Esophagus mucosa (tissue), 1 donor: ENCODE results near the gene AKAIN1. TPM values are rescaled to one million over a fixed set of nuclear protein-coding genes. Genes with fewer than 3 reads are reported as not detected.

ENCODE experiments used
- ATAC-seq: fragments of 200-7000 bp; cut with Tn5 transposase; one replicate; pipeline ENCODE4 v1.9.1; 2020
- total RNA-seq: library from RNA; stranded (reverse); gene quantifications from one replicate; pipeline ENCODE4 v1.2.4, GENCODE V29; 2023
- donor health status: DM: yes; HTN: yes; CAD: no.

AKAIN1 gene
- total RNA-seq, result not detected

- ATAC-seq, result peak; percentile 26
Measured at GRCh38 chr18:5197032-5197434, at the start of gene AKAIN1. Gene AKAIN1 (minus strand): TSS chr18:5197257. CDS start chr18:5197053, 204 bp downstream.

DNA sequence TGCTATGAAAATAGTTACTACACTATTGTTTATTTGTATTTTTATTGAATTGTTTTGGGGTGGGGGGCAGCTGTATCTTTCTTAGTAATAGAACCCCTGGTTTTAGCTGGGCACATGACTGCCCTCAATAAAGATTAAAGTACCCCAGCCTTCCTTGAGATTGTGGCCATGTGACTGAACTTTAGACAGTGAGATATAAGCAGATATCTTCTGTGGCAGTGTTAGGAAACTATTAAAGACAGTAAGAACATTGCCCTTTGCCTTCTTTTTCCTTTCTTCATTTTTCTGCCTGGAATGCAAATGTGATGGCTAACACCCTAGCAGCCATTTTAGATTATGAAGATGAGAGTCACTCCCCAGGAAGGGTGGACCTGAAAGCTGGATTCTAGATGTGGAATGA lies 47.9 kb upstream of the AKAIN1 start:
- ATAC-seq, result no peak

DNA sequence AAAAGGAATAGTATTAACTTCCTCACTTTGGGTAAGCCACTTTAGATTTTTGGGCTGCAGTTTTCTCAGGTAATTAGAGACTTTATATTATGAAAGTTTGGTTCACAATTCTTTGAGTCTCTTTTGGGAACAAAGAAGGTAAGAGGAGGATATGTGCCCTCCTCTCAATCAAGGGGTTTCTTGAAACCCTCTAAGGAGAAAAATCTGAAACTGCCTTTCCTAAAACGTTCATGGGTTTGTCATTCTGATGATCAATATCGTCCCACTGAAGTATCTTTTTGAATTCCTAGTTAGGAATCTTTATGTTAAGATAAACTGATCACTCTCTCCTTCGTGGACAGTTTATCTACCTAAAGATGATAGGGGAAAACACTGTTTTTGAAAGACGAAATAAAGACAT lies 42.4 kb upstream of the AKAIN1 start:
- ATAC-seq, result no peak

DNA sequence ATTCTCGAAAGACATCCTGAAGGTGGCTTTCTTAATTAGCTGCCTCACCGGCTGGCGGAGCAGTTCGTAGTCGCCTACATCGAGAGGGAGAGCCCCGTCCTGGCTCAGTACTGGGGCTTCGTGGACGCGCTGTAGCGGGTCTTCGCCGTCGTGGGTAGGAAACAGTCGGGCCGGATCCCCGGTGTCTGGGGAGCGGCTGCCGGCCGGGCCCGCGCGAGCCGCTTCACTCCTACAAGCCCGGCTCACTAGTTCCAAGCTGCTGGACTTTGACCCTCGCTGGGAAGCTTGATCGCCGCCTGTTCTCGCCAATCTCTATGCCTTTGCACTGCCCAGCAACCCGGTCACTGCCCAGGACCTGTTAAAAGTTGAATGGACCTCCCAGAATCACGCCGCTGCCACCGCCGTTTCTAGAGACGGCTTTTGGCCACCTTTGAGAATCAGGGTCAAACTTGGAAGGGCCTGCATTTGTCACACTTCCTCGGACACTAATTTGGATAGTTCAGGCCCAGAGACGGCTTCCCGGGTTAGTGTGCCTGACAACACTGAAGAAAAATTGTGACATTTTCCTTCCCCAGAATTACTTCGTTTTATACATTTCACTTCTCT lies 41.4 kb upstream of the AKAIN1 start:
- ATAC-seq, result peak; percentile 49

- peak; percentile 98 for ATAC-seq
Measured at GRCh38 chr18:5237723-5238370, 40.8 kb upstream of the AKAIN1 start.

DNA sequence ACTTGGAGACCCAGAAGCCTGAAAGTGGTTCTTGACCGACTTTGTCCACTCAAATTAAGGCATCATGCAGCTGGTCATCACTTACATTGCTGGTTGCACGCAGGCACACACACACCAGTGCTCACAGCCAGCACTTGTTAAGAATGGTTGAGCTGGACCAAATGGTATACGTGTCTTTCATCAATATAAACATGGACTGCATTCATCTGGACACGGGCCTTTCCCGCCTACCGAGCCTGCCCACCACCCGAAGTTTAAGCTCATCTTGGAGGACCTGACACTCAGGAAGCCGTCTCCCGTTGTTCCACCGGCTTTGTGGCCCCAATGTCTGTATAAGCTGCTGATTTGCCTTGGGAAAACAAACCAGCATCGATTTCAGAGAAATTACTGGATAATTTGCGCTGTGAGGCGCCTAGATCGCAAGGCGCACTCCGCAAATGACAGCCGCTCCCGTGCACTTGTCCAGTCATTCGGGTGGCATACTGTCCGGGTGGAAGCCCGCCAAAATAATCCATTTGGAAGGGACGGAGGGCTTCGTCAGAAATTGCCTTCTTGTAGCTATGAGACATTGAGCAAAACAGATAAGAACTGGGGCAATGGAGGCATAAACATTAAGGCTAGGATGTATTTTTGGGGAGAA lies 40.1 kb upstream of the AKAIN1 start:
- peak; percentile 30 for ATAC-seq

DNA sequence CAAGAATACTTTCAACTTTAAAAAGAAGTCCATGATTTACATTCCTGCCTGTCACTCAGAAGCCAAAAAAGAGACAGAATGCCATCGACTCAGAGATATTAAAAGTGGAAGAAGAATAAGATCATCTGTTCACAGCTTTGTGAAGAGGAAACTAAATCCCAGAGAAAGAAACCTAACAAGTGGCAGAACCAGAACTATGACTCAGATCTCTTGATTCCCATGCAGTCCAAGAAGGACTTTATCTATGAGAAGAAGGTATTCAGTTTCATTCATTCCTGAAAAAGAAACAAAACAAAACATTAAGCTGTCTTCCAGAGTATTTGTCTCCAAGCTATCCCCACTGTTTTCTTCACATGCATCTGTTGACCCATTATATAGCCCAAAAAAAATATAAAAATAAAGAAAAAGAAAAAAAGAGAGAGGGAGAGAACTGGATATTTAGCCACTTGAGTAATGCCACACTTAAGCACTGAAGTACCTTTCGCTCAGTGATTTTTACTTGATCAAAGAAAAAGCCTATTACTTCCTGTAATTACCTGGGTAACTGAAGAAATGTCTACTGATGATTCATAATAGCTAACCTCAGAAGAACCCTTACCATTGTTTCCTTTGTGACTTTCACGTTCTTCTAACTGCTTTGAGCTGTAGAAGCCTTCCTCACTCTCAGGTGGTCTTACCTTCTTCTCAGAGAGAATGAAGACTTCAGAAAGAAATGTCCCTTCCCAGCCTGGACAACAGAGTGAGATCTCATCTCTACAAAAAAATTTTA lies 17.7 kb upstream of the AKAIN1 start:
- no peak for ATAC-seq

DNA sequence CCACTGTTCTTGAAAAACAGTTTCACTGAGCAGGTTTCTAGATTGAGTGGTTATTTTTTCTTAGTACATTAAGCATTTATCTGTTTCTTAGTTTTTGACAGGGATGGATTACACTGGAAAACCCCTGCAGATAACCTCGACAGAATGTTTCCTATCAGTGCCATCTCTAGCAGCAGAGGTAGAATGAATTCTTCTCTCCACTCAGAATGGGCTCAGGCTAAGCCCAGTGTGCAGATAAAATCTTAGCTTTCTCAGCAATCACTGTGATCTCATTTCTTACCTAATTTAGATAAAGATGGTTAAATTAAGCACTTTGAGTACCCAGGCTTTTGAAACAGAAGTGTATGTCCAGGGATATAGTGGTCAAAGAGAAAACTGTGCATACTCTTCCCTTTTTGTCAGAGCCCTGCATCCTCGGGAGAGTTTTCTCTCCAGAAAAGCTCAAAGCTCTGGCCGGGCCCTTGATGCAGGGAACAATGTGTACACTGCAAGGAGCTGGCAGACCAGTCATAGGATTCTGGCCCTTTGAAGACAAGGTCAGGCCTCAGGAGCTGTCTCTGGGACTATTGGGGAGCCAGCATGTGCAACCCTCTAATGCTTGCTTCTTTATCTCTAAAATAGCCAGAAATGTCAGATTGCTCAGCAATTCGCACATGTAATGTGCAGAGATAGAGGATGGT lies 10.6 kb upstream of the AKAIN1 start:
- ATAC-seq, result no peak

DNA sequence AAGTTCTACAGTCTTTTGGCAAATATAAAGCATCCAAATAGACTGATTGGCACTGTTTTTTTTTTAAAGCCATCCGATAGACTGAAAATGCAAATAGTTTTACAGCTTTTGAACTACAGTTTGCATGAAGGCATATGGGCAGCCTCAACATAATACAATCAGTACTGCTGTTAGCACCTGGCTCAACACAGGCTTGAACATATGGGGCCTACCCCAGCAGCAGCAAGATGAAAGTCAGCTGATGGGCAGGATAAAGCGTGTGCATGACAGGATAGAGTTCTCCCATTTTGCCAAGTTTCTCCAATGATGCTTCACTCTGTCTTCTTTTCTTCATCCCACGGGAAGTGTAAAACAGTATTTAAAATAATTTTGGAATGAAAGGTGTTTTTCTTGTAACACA lies 1.3 kb upstream of the AKAIN1 start:
- ATAC-seq, result no peak

DNA sequence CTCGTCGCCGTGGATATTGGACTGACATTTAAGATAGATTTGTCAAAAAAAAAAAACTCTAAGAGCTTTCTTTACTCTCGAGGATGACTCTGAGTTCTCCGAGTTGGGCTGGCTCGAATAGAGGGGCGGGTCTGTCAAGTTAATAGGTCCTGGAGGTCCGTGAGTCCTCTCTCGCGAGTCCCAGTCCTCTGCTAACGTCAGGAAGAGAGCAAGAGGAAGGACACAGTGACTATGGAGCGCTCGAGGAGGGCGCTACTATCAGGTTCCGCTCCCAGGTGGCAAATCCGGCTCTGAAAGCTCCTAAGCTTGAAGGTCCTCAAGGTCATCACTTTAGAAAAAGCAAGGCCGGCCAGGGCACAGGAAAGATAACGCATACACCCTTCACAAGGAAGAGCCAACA lies 404 bp upstream of the AKAIN1 start:
- no peak for ATAC-seq

DNA sequence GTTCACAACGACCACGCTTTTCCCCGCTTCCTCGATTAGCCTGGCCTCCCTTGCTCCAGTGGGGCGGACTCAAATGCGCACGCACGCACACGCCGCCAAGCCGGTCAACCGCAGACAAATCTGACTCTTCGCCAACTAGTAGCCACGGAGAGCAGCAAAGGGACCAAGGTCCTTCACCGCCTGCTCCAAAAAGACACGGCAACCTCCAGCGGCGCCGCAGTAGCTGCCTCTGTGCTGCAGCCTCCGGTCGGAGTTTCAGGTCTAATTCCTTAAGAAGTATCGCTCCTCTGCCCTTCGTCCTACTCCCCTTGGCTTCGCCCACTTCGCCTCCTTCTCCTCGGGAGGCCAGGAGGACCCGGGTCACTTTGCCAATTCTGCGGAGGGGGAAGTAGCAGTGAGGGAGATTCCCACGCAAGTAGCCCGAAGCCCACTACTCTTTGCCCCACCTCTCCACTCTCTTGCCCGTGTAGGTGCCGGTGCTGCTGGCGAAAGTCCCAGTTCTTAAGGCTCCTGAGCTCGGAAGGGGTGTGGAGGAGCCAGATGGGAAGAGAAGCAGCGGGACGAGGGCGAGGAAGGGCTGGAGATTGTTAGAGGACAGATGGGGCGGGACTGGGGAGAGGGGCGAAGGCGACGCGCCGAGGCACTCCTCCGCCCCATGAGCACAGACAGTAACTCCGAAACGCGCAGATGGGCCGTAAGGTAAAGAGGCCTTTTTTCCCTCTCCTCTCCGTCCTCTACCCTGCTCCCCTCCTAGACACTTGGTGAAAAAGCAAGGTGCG lies 615 bp downstream of the AKAIN1 start:
- no peak for ATAC-seq

DNA sequence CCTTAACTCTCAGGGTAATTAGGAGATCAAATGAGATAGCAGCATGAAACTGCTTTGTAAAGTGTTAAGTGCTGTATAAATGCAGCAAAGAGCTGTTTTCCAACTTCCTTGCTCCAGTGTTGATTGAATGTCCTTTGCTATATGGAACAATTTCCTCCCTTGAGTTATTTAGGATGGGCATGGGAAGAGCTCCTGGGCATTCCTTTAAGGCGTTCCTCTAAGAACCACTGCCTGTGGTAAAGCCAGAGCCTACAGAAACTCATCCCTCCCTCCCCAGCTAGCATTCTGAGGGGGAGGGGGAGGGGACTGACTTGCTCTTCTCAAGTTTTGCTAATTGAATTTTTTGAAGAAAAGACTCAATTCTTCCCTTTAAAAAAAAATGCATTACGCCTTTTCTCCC lies 1.4 kb downstream of the AKAIN1 start:
- ATAC-seq, result no peak

- no peak for ATAC-seq
Measured at GRCh38 chr18:5180254-5180653, 16.8 kb downstream of the AKAIN1 start.

GRCh38 chr18:5178519-5178918 lies 18.5 kb downstream of the AKAIN1 start:
- ATAC-seq, result no peak

DNA sequence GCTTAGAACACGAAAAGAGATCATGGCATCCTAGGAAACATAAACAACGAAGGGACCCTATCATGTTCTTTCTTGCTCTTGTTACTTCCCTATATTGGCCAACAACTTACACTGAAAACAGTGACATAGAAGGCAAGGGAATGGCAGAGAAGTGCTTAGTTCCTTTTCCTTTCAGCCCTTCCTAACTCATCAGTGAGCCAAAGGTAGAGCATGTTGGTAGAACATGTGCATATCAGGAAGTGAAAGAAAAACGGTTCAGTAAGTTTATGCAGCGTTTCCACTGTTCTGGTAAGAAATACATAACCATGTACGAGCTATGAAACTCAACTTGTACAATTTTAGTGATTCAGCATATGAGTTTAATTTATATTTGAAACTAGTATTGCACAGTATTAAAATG lies 21.7 kb downstream of the AKAIN1 start:
- ATAC-seq, result no peak

- ATAC-seq, result no peak
Measured at GRCh38 chr18:5173646-5174045, 23.4 kb downstream of the AKAIN1 start.

- no peak for ATAC-seq
Measured at GRCh38 chr18:5173236-5173635, 23.8 kb downstream of the AKAIN1 start.

DNA sequence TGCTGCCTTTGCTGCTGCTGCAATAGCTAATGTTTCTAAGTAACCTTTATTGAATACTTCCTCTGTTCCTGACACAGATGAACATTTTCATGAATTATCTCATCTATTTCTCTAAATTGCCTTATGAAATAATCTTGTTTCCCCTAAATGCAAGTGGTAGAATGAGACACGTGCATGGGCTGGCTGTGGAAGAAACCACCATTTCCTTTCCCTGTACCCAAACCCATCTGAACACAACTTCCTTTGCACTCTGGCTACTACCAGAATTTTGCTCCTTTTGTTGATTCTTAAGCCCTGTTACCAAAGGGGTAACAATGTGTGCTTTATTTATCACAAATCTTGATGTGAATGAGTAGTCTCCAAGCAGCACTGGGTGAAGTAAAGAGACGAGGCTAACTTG lies 29.2 kb downstream of the AKAIN1 start:
- no peak for ATAC-seq

DNA sequence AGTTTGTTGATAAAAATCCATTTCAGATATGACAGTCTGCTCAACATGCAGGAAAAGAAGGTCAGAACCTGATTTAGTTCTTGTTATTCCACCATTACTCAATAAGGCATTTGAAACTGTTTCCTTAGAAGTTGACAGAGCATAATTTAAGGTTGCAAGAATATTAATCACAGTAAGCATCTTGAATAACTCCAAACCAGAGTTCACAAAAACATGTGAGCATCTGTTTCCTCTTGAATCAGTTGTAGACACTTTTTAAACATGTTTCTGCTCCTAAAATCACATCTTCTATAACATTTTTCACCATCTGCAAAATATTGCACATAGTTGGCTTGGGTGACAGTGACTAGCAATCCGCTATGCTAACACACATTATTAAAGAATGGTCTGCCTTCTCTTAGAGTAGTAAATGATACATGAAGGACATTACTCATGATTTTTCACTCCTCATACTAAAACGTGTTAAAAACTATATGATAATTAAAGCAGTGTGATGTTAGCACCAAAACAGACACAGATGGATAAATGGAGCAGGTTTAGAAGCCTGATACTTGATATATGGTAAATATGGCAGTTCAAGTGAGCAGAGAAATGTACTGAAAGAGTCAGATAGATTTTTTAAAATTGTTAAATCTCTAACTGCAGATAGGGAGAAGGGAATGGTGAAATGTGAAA lies 30.3 kb downstream of the AKAIN1 start:
- no peak for ATAC-seq

DNA sequence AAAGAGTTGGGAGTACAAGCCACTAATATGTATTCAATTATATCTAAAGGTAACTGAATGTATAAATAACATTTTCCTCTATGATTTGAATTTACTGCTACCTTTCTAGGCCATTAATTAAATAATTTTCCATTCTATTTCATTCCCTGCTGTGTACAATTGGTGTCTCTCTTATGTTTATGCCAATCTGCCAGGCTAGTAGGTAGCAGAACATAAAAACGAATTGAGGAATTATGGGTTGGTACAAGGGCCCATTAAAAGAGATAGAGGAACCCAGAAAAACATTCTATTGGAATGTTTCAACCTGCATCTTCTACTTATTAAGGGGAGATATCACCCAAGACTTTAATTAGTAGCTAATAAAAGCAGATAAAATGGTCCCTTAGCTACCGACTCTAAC lies 32.2 kb downstream of the AKAIN1 start:
- no peak for ATAC-seq

- ATAC-seq, result no peak
Measured at GRCh38 chr18:5162111-5162510, 34.9 kb downstream of the AKAIN1 start.
